ENCODE results near the gene GLRB. TPM values are rescaled to one million over a fixed set of nuclear protein-coding genes. Genes with fewer than 3 reads are reported as not detected.

GLRB gene
- total RNA-seq, 1 experiment from 2014 or later = 9.1 TPM

- H3K4me3 Mint-ChIP-seq (ENCODE audit: low read depth, unreplicated experiment) = peak overlapping the region; percentile 95
- intact Hi-C loops (cut with micrococcal nuclease; ENCODE audit: unreplicated experiment) = no loop called here
- DNase-seq = peak; percentile 44
- peaks cover 17% of the 10 kb centered on the region for H3K36me3 Mint-ChIP-seq (ENCODE audit: insufficient read depth, unreplicated experiment)
- CTCF ChIA-PET = interaction anchor here (1.0 kb wide), 1 partner anchor 17 kb away, joined by 4 read pairs; no protein-coding TSS in a partner anchor
- no peak for TF ChIP-seq CTCF (IDR thresholded peaks at IDR 0.05; ENCODE audit: unreplicated experiment)
- peak overlapping the region; percentile 71 for H3K27ac Mint-ChIP-seq (ENCODE audit: unreplicated experiment)
- no peaks in the 10 kb centered on the region for H3K9me3 Mint-ChIP-seq (ENCODE audit: low read depth, unreplicated experiment)
- peaks cover 22% of the 10 kb centered on the region for H3K4me1 Mint-ChIP-seq (ENCODE audit: low read depth, unreplicated experiment)
- no peaks in the 10 kb centered on the region for H3K27me3 Mint-ChIP-seq (ENCODE audit: unreplicated experiment)
- BruUV-seq (replicated peaks) = no TSS peak
Measured at GRCh38 chr4:157076578-157076947, 613 bp downstream of the GLRB start.

DNA sequence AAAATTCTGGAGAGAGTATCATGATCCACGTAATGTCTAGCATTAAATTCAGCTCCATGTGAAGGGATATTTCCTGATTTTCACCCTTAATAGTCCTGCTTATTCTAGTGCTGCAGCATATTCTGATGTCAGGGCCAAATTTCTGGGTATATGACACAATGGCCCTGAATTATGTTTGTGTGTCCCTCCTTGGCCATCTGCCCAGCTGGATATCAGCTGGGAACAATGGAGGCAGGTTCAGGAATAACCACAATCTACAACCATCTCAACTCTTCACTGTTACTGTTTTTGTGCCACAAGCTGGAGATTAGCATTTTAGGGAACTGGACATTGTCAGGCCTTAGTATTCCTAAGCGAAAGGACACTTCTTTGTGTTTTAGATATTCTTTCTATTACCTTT is 3.5 kb downstream of the GLRB start:
- CTCF ChIA-PET = no interaction called here

DNA sequence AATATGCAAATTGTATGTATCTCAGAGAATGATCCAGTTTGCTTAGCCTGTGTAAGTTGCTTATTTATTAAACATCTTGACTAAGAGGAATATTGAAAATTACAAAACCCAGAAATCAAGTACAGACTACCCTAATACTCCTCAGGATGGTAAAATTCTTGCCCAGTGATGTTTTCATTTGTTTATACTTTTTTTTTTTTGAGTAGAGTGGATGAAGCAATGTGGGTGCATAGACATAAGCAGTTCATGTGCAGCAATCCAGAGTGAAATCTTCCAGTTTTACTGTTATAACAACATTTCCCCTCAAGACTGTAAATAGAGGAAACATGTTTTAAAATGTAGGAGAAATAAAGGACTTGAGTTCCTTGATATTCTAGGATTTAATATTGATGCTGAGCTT is 4.7 kb downstream of the GLRB start:
- Mint-ChIP-seq H3K36me3 (ENCODE audit: insufficient read depth, unreplicated experiment) (peaks cover 16% of the 10 kb centered on the region), H3K27ac (ENCODE audit: unreplicated experiment) (no peak overlapping the region), H3K4me1 (ENCODE audit: low read depth, unreplicated experiment) (no peaks in the 10 kb centered on the region), H3K27me3 (ENCODE audit: unreplicated experiment) (no peaks in the 10 kb centered on the region), H3K9me3 (ENCODE audit: low read depth, unreplicated experiment) (no peaks in the 10 kb centered on the region), H3K4me3 (ENCODE audit: low read depth, unreplicated experiment) (no peak overlapping the region)
- TF ChIP-seq CTCF (IDR thresholded peaks at IDR 0.05; ENCODE audit: unreplicated experiment) = no peak
- CTCF ChIA-PET = no interaction called here
- intact Hi-C loops (cut with micrococcal nuclease; ENCODE audit: unreplicated experiment) = no loop called here
- DNase-seq = no peak
- no TSS peak for BruUV-seq (replicated peaks)

More for the DNA sequence above, 3.5 kb downstream of the GLRB start:
- no peak for DNase-seq
- Mint-ChIP-seq H3K36me3 (ENCODE audit: insufficient read depth, unreplicated experiment) (peaks cover 17% of the 10 kb centered on the region), H3K27ac (ENCODE audit: unreplicated experiment) (no peak overlapping the region), H3K9me3 (ENCODE audit: low read depth, unreplicated experiment) (no peaks in the 10 kb centered on the region), H3K4me3 (ENCODE audit: low read depth, unreplicated experiment) (no peak overlapping the region), H3K4me1 (ENCODE audit: low read depth, unreplicated experiment) (no peaks in the 10 kb centered on the region), H3K27me3 (ENCODE audit: unreplicated experiment) (no peaks in the 10 kb centered on the region)
- intact Hi-C loops (cut with micrococcal nuclease; ENCODE audit: unreplicated experiment) = no loop called here
- no peak for TF ChIP-seq CTCF (IDR thresholded peaks at IDR 0.05; ENCODE audit: unreplicated experiment)
- TSS peak; percentile 8 for BruUV-seq (replicated peaks)

- CTCF ChIA-PET = no interaction called here
- Mint-ChIP-seq H3K4me3 (ENCODE audit: low read depth, unreplicated experiment) (no peak overlapping the region), H3K9me3 (ENCODE audit: low read depth, unreplicated experiment) (no peaks in the 10 kb centered on the region), H3K27me3 (ENCODE audit: unreplicated experiment) (no peaks in the 10 kb centered on the region), H3K4me1 (ENCODE audit: low read depth, unreplicated experiment) (peaks cover 8% of the 10 kb centered on the region), H3K36me3 (ENCODE audit: insufficient read depth, unreplicated experiment) (no peaks in the 10 kb centered on the region), H3K27ac (ENCODE audit: unreplicated experiment) (no peak overlapping the region)
- no TSS peak for BruUV-seq (replicated peaks)
- TF ChIP-seq CTCF (IDR thresholded peaks at IDR 0.05; ENCODE audit: unreplicated experiment) = no peak
- no peak for DNase-seq
- intact Hi-C loops (cut with micrococcal nuclease; ENCODE audit: unreplicated experiment) = no loop called here
Measured at GRCh38 chr4:157095716-157096115, 19.8 kb downstream of the GLRB start.

Measured in Calu3 (cell line).